Lower leg skin (tissue), 3 donors: ENCODE results near the gene SHROOM3.

Source experiments
- CTCF ChIP-seq, 3 donors: fragments of 450-650 bp; IDR thresholded peaks; one replicate each; pipeline ENCODE4 v1.5.1; 2016; ENCODE audit warnings: antibody characterized with exemption in 3 of 3, mild to moderate bottlenecking in 3 of 3, moderate library complexity in 2 of 3
- POLR2A ChIP-seq, 2 donors: fragments of 450-650 bp; IDR thresholded peaks; one replicate each; pipeline ENCODE4 v1.6.1; 2016 to 2017; ENCODE audit warnings: antibody characterized with exemption in 2 of 2, mild to moderate bottlenecking in 1 of 2, moderate library complexity in 1 of 2

GRCh38 chr4:76489686-76490161, 54.7 kb downstream of the SHROOM3 start:
- no peak for TF ChIP-seq CTCF (IDR thresholded peaks at IDR 0.05)
- no peak for TF ChIP-seq POLR2A (IDR thresholded peaks at IDR 0.05)
